Middle frontal gyrus (tissue), 1 donor: ENCODE results near the gene ARL2.
"Not testable (repeated sequence)": the region's sequence is repeated elsewhere in the genome, so short reads cannot be mapped to it uniquely, and the experiment has no call there.

Source experiments
- DNase-seq: peaks from one replicate; pipeline ENCODE4 v3.0.0-alpha.2; 2015; ENCODE audit warnings: low spot score; ENCODE audit errors: extremely low spot score

The ARL2 gene

DNA sequence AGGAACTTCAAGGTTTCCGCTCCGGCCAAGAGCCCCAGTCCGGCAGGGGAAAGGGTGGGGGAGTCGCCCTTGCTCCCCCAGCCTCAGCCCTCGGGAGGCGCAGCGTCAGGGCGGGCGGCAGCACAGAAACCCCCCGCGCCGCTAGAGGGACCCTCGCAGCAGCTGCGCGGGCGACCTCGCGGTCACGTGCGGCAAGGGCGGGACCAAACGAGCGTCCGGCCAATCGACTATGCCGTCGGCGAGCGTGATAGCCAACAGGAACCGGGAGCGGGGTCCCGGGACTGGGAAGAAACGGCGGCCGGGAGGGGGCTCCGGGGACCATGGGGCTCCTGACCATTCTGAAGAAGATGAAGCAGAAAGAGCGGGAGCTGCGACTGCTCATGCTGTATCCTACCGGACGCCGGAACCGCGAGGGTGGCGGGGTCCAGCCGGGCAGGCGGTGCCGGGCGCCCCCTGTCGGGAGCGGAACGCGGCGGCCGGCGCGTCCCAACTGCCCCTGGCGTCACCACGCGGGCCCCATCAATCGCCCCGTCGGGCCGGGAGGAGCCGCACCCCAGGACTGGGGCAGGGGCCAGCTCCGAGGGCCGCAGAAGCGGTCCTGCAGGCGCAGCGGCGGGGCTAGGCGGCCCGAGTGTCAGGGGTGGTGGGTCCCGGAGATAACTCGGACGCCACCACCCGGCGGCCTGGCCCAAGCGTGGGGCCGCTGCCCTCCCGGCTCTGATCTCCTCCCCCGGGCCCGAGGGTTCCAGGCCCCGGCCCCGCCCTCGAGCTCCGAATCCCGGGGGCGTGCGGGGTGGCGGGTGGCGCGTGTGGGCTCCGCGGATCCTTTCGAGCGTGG lies at the start of gene ARL2:
ARL2 (plus strand) TSS at position 273 of the 838 bp plus-strand sequence; CDS start at position 321, 48 bp downstream.
- peak; percentile 92 for DNase-seq

DNA sequence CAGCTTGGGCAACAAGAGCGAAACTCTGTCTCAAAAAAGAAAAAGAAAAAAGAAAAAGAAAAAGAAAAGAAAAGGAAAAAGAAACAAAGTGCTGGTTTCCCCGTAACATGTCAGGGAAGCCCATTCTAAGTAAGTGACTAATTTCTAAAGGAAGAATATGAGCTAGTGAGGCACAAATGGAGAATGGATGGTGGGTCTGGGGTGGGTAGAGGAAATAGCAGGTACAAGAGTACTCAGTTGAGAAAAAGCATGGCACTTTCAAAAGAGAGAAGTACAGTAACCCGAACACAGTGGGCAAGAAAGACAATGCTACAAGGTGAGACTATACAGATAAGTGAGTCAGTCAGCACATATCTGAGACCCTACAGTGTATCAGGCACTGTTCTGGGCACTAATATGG lies 46.6 kb upstream of the ARL2 start:
- DNase-seq = no peak

DNA sequence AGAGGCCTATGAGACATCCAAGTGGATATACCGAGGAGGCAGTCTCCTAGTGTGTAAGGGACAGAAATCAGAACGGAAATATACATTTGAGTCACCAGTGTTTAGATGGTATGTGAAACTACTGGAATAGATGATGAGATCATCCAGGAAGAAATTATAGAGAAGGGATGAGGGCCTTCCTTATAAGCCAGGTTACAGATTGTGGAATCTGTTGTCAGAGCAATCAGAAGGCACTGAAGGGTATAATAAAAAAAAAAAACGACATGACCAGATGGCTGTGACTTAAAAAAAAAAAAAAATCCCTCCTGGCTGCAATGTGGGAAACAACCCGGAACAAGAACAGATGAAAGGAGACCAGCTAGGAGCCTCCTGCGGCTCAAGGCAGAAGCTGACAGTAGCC lies 44.8 kb upstream of the ARL2 start:
- DNase-seq = no peak

DNA sequence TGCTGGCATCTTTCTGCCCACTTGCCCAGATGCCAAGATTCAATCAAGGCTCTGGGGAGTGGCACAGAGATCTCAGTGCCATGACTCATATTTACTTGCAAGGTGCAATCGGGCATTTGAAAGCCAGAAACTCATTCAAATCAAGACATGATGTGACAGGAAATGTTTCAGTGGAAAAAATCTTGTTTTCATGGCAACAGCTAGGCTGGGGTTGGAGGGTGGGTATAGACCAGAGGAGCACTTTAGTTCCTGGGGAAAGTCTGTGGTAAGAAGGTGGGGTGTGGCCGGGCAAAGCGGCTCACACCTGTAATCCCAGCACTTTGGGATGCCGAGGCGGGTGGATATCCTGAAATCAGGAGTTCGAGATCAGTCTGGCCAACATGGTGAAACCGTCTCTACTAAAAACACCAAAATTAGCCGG lies 43.2 kb upstream of the ARL2 start:
- DNase-seq = no peak

DNA sequence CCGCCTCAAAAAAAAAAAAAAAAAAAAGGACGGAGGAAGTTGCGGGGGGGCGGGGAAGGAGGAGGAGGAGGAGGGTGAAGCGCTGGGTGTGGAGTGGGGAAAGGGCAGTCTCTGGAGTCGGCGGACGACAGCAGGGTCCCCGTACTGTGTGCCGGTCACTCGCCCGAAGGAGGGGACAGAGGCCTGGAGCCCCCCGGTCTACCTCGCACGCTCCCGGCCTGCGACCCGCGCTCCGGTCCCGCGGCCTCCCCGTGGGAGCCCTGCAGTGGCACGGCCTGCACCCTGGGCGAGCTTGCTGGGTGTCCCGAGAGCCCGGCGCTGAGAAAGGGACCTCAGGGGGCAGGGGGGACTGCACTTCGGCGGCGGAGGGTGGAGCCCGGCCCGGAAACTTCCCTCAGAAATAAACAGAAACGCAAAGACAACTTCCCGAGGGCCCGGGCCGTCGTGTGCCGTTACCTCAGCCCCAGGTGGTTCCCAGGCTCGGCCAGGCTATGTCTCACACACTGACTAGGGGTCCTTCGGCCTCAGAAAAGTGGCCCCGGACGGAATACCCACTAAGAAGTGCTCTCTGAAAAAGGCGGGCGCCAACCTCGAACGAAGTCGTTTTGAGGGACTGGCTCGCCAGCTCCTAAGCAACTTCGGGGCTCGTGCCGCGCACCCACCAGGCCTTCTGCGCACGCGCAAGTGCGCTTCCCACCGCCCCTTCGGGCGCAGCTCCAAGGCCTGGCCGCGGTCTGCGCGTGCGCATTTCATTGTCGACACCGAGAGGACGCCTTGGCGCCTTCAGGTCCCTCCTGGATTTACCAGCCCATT lies 42.3 kb upstream of the ARL2 start, which contains the start of gene MAJIN:
MAJIN (minus strand) TSS at position 688 of the 813 bp plus-strand sequence. CDS start 12,703 bp downstream, outside the sequence.
- peak; percentile 10 for DNase-seq

DNA sequence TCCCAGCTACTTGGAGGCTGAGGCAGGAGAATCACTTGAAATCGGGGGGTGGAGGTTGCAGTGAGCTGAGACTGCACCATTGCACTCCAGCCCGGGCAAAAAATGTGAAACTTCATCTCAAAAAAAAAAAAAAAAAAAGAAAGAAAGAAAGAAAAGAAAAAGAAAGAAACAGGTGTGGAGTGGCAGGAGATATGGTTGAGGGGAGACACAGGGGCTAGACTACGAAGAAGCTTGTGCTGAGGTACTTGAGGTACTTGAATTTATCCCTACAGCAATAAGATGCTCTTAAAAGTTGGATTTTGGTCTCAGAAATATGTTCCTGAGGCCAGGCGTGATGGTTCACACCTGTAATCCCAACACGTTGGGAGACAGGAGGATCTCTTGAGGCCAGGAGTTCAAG lies 39.8 kb upstream of the ARL2 start:
- DNase-seq = no peak

DNA sequence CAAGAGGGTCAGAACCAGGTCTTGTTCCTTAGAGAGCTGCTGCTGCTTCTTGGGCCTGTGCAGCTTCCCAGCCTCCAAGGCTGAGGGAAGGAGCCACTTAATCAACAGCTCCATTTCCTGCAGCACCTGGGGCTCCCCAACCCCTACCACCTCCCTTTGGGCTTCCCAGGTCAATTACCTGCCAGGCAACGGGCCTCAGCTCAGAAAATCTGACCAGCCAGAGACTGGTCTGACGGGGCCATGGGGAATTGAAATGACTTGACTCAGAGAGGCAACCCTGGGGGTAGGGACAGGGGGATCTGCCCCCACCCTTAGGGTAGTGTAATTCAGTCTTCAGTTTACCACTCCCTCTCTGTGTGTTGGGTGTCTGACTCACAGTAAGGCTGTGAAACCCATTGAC lies 37.3 kb upstream of the ARL2 start:
- no peak for DNase-seq

DNA sequence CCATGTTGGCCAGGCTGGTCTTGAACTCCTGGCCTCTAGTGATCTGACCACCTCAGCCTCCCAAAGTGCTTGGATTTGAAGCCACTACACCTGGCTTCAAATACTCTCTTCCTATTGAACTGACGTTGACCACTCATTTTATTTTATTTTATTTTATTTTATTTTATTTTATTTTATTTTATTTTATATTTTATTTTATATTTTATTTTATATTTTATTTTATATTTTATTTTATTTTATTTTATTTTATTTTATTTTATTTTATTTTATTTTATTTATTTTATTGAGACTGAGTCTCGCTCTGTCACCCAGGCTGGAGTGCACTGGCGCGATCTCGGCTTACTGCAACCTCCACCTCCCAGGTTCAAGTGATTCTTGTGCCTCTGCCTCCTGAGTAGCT lies 30.6 kb upstream of the ARL2 start:
- not testable (repeated sequence) for DNase-seq

DNA sequence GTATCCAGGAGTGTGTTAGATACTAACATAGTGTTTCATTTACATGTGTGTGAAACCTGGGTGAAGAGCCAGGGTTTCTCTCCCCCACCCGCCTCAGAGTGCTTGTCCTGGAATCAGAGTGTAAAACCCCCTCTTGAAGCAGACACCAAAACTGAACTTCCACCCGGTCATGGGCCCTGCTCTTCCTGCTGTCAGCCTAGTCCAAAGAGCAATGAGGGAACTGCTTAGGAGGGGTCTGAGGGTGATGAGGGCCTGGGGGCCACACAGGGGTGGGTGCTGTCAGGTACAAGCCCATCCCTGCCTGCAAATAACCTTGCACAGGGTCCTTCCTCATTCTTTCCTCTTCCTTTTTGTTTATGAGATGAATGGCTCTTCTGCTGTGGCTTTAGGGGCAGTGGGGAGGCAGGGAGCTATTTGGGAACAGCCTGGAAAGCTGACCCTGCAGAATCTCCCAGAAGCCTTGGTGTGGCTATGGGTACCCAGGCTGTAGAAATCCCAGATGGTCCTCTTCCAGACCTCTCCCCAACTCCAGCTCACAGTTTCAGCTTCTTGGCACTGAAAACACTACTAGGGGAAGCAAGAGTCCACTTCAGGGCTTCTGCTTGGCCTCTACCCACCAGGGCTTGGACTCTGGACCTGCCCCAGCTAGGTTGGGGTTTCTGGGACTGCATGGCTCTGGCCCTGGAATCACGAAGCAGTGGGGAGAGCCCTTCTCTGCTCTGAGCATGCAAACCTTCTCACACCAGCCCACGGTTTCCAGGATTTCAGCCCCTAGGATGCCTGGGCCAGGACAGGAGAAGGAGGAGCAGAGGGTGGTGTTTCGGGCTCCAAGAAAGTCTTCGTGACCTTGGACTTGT lies 25.7 kb upstream of the ARL2 start:
- DNase-seq = no peak

DNA sequence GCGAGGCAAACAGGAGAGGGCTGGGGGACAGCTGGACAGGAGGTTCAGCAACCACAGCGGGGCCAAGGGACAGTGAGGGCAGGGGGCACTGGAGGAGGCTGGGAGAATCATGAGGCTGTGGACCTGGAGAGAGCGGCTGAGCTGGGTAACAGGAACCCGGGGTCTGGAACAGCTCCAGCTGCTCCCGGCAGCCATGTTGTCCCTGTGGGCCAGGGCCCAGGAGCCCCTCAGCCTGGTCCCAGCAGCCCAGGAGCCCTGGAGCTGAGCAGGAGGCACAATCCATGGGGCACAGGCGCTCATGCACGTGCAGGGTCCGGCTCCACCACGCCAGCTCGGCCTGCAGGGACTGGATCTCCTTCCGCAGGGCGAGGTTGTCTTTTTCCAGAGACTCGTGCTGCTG lies 24.5 kb upstream of the ARL2 start:
- DNase-seq = no peak

DNA sequence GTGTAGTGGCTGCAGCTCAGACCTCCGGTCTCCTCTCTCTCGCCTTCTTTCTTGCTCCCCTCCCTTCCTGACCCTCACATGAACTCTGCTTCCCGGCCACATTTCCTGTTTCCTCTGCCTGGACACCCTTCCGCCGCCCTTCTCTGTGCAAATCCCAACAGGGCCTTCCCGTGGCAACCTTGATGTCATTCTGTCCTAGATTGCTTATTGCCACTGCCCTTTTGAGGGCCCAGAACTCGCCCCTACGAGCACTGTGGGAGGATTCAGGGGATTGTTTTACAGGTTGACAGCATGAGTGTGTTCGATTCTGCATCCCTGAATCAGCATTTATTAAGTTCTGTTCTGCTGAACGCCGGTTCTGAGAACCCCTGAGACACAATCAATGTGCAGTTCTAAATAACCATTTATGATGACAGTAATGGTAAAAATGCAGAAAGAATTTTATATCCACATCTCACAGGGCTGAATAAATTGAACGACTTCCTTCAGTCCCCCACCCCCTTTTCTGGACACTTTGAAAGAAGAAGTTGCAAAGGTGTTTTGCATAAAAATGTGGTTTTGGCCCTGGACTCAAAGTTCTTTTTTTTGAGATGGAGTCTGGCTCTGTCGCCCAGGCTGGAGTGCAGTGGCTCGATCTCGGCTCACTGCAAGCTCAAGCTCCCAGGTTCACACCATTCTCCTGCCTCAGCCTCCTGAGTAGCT lies 23.6 kb upstream of the ARL2 start:
- DNase-seq = no peak

DNA sequence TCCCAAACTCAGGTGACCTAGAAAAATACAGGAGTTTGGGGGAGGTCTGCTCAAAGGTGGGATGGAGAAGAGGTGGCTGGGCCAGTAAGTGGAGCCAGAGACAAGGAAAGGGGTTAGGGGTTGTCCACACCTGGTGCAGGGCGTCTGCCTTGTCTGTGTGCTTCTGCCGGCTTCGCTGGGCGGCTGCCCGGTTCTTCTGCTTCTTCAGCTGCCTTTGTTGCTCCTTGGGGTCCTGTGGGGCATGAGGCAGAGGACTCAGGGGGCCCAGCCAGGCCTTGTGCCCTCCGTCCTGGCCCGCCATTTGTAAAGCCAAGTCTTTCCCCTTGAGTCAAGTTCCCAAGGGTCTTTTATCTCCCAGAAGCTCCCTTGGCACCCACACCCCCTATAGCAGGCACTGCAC lies 19.6 kb upstream of the ARL2 start:
- DNase-seq = no peak

DNA sequence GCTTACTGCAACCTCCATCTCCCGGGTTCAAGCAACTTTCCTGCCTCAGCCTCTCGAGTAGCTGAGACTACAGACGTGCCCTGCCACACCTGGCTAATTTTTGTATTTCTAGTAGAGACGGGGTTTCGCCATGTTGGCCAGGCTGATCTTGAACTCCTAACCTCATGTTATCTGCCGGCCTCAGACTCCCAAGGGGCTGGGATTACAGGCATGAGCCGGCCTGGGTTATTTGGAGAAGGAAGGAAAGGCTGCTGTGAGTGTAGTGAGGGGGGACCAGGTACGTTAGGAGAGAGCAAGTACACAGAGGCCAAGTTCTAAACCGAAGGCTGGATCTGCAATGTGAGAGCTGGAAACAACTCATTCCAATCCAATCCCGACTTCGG lies 17.6 kb upstream of the ARL2 start:
- DNase-seq = no peak

DNA sequence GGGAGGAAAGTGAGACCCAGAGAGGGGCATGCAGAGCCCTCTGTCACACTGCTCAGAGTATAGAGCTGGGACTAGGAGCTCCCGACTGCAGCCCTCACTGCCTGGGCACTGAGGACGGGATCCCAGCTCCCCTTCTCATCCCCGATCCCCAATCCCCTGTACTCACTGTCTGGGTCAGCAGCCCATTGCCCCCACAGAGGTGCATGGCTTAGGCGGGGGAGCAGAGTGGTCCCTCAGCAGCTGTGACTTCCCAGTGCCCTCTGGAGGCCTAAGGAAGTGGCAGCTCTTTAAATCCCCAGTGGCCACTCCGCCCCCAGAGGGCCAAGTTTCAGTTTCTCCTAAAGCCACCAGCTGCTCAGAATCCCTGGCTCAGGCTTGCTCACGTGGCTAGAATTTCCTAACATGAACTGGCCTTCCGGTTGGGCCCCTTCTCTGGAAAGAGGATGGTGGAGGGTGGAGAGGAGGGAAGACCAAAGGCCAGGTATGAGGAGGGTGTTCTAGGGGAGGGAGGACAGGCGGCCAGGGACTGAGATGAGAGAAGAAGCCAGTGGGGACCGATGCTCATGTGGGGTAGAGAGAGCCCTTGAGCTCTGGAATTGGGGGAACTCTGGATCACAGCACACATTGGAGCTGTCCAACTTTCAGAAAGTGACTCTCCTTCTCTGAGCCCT lies 17.1 kb upstream of the ARL2 start, which contains the start of gene BATF2:
BATF2 (minus strand) TSS at position 262 of the 671 bp plus-strand sequence; CDS start at position 205, 57 bp downstream.
- DNase-seq = no peak

DNA sequence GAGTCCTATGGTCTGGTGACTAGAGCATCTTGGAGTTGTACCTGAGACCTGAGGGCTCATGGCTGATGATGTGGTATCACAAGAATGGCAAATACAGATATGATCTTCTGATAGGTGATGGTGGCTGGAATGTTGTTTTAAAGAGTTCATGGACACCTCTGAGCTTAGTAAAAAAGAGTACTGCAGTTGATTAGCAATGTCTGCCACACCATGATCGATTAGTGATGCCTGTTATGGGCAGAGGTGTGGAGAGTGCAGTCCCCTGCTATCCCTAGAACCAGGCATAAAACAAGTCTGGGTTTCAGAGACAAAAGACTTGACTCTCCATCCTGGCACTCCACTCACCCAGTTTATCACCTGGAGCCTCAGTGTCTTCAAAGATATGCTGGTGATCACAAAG lies 15.8 kb upstream of the ARL2 start:
- DNase-seq = no peak

DNA sequence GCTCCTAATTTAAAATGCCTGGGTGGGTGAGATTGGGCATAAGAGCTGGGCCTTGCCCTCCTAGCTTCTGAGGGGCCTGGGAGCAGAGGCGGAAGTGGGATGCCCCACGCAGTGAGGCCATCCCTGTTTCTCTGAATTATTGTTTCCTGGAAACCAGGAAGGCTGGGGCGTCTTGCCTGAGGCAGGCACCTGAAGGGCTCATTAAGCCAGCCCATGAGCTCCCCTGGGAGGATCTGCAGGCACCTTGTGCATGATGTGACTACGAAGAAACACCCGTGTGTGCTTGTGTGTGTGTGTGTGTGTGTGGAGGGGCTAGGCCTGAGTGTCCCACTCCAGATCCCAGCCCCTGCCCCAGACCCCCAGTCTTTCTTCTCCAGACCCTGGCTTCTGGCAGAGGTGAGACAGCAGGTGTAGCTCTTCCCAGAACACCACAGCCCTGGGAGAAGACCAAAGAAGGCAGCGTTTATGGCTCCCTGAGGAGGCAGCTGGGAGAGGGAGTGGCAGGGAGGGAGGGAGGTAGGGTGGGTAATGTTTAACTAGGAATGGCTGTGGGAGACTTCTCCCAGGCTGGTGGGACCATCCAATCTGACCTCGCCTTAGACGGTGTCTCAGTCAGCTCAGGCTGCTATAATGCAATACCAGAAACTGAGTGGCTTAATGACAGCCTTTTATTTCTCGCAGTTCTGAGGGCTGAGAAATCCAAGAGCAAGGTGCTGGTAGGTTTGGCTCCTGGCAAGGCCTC lies 15.1 kb upstream of the ARL2 start:
- DNase-seq = no peak

DNA sequence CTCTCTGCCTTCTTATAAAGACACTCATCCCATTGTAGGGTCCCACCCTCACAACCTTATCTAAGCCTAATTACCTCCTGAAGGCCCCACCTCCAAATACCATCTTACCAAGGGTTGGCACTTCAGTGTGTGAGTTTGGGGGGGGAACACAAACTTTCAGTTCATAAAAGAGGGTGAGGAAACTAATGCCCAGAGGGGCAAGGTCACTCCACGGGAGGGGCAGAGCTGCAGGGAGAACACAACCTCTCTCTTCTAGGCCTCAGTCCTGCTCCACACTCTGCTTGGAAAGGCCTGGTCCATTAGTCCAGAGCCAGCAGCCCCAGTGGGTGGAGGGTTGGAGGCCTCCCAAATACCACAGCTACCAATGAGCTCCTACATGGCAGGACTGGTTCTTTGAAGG lies 14.5 kb upstream of the ARL2 start:
- no peak for DNase-seq

DNA sequence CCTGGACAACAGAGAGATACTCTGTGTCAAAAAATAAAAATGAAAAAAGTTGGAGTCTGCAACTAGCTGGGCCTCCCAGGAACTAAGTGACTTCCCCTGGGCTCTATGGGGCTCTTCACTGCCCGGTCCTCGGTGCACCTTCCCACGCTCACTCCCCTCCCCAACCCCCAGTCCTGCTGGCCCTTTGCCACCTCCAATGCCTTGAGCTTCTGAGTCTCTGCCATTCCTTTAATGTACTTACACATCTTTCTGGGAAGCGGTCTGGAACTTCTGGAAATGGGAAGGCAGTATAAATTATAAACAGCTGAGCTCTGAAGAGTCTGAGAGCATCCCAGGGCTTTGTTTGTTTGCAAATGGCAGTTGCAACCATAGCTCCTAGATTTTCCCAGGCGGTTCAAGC lies 11.3 kb upstream of the ARL2 start:
- no peak for DNase-seq

DNA sequence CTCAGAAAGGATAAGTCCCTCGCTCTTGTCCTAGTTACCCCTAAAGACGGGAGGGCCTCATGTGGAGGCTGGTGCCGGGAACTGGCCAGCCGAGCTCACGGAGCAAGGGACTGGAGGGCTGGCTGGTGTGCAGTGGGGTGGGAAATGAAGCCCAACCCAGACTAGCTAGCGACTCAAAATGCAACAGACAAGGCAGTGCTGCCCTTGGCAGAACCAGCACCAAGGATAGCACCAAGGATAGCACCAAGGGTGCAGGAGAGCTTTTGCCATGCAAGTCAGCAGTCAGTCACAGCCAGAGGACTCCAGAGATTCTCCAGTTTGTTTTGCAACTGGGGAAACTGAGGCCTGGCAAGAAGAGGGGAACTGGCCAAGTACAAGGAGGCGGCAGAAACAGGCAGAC lies 10.7 kb upstream of the ARL2 start:
- no peak for DNase-seq
